Myocyte (in vitro differentiated cells): ENCODE results near the gene FAM174C. TPM values are rescaled to one million over a fixed set of nuclear protein-coding genes. Genes with fewer than 3 reads are reported as not detected.

Experiments
- DNase-seq: peaks from one replicate; pipeline ENCODE4 v3.0.0-alpha.2; 2012; ENCODE audit warnings: low read depth
- polyA plus RNA-seq: library from polyadenylated mRNA; unstranded; fragments of >200 nt; gene quantifications from one replicate; pipeline ENCODE4 v1.2.1, GENCODE V29; 2012; ENCODE audit warnings: missing spikeins
- total RNA-seq: library from RNA; depleted of rRNA; stranded (reverse); fragments of >200 nt; gene quantifications from 2 replicates; pipeline ENCODE4 v1.2.3, GENCODE V29; 2014

Gene FAM174C
- total RNA-seq: 33.8 and 55.3 TPM in 2 replicates
- polyA plus RNA-seq: 66.6 TPM

DNA sequence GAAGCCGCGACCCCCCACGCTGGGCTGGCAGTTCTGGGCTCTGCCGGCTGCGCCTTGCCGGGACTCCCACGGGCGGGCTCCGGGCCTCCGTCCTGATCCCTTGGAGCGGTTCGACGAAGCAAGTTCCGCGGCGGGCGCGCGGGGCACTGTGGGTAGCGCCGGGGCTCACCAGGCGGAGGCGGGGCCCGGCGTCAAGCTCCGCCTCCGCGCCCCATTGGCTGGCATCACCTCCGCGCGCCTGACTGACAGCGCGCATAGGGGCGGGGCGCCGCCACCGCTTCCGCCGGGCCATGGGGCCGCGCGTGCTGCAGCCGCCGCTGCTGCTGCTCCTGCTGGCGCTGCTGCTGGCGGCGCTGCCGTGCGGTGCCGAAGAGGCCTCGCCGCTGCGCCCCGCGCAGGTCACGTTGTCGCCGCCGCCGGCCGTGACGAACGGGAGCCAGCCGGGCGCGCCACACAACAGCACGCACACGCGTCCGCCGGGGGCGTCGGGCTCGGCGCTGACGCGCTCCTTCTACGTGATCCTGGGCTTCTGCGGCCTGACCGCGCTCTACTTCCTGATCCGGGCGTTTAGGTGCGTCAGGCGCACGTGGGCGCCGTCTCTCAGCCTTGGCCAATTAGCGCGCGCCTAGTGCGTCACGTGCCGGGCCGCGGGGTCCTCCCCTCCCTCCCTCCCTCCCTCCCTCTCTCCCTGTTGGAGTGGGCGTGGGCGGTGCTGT, at the start of gene FAM174C:
Gene FAM174C (plus strand): TSS at position 271 of the 716 bp plus-strand sequence. CDS start 20 bp downstream, at position 291.
- DNase-seq: peak; percentile 96

DNA sequence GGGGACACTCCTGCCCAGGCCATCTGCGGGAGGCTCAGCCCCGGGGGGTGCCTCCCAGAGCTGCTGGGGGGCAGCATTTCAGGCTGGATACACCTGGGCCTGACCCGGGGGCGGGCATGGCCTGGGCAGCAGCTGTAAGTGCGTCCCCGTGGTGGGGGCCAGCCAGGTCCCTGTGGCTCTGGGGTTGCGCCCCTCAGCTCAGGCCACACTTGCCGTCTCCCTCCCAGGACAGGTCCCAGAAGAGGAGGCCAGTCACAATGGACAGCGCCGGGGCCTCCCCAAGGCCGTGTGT, 49.2 kb upstream of the FAM174C start:
- no peak for DNase-seq

DNA sequence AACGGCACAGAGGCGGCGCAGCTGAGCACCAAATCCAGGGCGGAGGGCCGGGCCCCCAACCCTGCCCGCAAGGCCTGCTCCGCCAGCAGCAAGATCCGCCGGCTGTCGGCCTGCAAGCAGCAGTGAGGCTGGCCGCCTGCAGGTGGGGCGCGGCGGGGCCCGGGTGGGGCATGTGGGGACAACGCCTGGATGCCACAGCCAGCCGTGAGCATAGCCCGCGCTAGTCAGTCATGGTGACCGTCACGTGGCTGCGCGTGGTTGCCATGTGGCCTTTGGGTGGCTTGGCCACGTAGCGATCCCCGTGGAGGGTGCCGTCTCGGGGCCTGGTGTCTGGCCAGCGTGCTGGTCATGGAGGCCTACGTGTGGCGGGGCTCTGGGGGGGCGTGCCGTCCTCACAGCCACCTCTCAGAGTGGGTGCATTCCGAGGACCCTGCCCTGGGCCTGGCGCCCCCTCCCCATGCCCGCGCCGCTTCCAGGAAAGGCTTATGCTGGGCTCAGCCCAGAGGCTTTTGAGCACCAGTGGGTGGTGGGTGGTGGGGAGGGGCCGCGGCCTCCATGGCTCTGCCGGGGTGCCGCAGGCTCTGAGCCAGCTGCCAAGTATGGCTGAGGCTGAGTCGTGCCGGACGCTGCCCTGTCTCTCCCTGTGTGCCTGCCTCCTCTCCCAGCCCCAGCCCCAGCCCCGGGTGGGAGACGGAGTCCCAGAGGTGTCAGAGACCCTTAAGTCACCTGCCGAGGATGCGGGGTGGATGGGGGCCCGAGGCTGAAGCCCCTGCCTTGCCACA, 48.6 kb upstream of the FAM174C start:
- no peak for DNase-seq

DNA sequence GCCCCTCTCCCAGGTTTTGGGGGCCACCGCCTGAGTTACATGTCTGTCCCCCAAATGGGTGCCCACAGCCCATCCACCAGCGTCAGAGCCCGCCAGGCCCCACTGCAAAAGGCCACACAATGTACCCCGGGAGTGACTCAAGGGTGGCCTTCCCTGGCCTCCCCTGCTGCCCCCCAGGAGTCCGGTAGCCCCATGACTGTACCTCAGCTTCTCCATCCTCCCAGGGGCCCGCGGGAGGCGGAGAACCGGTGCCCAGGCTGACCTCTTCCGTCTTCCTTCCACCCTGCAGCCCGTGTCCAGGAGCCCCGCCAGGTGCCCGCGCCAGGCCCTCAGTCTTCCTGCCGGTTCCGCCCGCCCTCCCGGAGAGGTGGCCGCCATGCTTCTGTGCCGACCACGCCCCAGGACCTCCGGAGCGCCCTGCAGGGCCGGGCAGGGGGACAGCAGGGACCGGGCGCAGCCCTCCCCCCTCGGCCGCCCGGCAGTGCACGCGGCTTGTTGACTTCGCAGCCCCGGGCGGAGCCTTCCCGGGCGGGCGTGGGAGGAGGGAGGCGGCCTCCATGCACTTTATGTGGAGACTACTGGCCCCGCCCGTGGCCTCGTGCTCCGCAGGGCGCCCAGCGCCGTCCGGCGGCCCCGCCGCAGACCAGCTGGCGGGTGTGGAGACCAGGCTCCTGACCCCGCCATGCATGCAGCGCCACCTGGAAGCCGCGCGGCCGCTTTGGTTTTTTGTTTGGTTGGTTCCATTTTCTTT, 47.9 kb upstream of the FAM174C start:
- no peak for DNase-seq

DNA sequence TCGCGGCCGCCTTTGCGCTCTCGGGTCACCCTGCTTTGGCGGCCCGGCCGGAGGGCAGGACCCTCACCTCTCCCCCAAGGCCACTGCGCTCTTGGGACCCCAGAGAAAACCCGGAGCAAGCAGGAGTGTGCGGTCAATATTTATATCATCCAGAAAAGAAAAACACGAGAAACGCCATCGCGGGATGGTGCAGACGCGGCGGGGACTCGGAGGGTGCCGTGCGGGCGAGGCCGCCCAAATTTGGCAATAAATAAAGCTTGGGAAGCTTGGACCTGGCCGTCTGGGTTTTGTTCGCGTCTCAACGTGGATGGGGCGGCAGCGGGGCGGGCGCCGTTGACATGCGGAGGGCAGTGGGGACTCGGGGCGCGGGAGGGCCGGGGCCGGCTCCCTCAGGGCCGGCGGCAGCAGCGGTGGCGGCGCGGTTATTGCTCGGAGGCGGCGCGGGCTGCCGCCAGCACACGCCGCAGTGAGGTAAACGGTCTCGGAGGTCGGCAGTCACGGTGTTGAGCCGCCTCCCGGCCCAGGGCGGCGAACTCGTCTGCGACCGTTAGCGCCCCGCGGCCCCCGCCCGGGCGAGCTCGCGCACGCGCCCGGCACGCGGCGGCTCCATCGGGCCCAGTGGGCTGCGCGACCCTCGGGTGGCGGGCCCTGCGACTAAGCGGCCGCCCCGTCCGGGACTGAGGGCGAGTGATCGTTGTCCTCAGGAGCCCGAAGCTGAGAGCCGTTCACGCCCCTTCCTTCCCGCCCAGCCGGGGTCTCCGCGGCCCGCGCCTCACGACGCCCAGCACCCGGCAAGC, 47.0 kb upstream of the FAM174C start:
- no peak for DNase-seq

DNA sequence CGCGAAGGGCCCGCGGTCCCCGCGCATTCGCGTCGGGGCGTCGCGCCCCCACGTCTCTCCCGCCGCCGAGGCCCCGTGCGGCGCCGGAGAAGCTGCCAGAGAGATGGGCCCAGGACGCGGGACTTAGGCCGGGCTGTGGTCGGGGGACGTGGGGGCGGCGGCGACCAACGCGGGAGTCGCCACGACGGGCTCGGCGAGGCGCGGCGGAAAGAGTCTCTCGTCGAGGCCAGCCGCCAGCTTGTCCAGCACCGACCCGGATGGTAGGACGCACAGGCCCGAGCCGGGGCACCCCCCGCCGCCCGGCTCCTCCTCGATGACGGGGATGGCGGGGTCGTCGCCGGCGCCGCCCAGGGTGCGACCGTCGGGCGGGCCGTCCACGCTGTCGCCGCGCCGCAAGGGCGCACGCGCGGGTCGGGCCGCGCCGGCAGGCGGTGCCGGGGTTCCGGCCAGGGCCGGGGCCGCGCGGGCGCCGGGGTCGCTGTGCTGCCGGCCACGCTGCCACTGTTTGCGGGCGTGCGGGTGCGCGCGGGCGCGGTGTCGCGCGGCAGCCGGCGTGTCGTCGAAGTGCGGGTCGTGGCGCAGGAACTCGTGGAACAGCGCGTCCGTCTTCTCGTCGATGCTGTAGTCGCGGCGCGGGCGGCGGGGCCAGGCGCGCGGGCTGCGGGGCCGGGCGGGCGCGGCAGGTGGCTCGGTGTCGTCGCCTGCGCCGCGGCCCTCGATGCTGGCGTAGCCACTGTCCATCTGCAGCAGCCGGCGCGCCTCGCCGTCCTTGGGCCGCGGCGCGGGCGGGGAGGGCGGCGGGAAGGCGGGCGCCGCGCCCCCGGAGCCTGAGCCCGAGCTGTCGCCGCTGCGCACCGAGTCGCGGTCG, 46.0 kb upstream of the FAM174C start:
- DNase-seq: no peak

DNA sequence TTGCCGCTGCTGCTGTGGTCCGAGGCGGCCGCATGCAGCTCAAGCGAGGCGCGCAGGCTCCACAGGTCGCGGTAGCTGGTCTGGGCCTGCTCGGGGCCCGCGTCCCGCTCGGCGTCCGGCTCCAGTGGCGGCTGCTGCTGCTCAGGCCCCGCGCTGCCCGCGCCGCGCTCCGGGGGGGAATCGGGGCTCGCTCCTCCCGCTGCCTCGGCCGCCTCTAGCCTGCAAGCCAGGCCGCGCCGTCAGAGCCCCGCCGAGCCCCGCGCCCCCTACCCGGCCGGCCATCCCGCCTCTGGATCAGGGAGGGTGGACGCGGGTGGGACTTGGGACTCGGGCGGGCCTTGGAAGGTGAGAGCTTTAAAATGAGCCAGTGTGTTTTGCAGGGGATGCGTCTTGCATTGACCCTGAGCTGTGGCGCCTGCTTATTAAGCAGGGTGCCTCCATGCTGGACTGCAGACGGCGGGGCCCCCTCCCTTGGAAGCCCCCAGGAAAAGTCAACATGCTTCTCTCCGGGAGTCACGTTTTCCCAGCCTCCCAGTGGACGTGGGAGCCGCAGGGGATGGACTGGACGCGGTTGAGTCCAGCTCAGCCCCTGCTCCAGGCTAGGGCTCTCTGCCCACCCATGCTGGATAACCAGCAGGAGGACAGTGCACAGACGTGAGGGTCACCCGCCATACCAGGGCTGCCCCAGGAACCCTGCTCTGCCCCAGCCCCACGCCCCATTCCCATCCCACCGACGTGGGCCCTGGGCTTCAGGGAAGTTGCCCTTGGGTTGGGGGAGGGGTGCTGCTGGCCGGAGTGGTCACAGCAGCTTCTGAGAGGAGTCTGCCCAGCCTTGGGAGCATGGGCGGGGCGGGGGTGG, 45.2 kb upstream of the FAM174C start:
- DNase-seq: no peak

DNA sequence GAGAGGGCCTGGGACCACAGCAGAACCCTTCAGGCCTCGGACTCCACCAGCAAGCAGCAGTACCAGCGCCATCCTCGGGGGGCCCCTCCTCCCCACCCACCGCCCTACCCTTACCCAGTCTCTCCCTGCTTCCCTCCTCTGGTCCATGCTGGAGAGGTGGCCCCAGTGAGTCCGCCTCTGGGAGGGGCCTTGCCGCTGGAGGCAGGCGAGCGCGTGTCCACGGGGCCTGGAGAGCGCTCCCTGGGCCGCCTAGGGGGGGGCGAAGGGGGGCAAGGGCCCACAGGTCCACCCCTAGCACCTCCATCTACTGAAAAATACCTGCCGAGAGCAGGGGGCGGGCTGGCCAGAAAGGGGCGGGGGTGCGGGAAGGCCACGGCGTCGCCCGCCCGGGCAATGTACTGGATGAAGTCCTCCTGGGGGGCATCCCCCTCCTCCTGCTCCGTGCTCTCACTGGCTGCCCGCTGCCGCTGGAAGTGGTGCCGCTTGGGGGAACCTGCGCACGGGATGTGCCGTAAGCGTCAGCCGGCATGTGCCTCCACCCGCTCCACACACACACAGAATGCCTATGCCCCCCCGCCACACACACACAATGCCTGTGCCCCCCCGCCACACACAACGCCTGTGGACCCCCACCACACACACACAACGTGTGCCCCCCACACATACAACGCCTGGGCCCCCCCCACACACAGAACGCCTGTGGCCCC, 44.4 kb upstream of the FAM174C start:
- DNase-seq: no peak

DNA sequence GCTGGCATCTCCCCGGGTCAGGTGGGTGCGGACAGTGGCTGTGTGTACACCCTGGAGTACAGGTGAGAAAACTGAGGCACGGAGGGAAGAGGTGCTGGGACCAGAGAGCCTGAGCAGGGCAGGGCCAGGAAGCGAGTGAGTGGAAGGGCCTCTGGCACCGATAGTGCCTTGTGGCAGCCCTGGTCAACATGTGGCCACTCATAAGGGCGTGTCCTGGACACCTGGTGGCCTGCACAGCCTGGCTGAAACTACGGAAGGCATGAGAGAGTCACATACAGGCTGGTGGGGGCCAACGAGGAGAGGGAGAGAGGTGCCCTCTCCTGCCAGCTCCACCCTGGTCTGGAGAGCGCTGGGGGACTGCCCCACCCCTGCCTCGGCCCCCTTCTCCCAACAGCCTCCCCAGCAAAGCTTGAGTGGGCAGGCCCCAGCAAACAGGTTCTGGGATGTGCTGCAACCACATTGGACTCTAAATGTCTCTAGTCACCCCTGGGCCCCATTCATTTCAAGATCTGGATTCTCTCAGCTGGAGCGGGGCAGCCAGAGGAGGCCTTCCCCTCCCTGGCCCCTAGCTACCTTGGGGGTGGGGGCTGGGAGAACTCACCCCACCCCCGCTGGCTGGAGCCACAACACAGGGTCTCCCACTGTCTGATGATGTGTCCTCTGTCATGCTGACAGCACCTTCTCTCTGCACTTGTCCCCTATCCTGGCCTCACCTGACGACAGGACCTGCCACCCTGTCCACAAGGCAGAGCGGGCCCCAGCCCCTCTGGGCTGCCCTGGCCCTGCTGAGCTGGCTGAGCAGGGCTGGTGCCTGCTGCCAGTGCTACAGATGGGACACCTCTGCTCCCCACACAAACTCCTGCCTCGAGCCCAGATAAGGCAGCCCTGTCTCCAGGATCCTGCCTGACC, 43.3 kb upstream of the FAM174C start:
- DNase-seq: no peak

DNA sequence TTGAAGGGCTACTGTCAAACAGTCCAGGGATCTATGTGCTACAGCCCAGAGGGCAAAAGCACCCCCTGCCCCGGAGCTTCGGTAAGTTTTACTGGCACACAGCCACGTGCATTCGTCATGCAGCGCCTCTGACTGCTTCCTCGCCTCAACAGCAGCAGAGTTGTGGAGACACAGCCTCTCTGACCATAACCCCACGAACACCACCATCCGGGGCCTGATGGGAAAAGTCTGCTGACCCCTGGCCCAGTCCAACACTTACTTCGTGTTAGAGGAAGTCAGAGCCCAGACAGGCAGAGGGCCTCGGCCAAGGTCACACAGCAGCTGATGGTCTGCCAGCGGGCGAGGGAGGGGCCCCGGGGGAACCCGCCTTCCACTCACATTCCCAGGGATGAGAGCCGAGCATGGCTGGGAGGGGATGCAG, 42.7 kb upstream of the FAM174C start:
- DNase-seq: no peak

DNA sequence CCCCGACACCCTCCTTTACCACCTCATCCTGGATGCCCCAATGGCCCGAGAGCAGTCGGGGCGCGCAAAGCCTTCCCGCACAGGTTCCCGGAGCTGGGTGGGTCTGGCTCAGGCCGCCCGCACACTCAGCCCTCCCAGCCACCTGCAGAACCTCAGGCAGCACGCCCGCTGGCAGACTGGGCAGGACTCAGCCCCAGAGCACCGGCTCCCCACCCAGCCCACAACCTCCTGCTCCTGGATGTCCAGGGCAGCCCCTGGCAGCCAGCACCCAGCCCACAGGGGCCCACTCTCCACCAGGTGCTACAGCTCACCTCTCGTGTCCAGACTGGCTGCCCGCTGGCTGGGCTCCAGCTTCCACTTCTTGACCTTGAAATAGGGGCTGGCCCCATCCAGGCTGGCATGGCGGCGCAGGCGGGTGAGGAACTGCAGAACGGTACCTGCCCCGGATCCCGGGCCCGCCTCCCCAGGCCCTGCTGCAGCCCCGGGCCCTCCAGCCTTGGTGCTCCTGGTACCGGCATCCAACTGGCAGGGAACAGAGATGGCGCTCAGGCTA, 42.1 kb upstream of the FAM174C start:
- DNase-seq: no peak

DNA sequence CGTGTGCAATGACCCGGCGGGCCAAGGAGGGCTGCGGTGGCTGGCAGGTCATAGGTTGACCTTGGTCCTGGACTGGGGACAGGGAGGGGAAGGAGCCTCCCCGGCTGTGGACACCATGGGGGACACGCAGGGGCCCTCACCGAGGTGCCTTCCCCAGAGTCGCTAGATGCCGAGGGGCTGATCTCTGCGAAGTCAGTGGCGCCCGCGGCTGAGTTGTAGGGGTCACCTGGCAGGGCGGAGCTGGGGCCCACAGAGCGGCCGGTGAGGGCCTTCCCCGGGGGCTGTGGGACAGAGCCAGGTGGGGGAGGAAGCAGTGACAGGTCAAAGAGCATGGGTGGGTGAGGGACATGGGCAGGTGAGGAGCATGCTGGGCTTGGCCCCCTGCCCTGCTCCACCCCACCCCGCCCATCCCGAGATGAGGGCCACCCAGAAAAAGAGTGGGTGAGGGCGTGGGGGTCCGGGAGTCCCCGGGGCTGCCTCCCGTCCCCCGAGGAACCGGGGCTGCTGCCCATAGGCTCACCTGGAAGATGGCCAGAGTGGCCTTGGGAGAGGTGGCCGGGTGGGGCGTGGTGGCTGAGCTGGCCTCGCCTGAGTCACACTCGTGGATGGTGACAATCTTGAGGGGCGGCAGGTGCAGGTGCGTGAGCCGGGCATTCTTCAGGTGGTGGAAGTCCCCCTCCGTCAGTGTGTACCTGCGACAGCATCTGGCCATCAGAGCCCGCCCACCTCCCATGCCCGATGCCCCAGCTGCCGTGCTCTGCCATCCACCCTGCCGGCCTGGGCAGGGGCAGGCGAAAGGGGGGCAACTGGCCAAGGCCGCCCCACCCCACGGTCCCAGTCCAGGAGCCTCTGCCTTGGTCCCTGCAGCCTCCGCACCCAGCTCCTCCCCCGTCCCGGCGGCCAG, 41.0 kb upstream of the FAM174C start:
- no peak for DNase-seq

DNA sequence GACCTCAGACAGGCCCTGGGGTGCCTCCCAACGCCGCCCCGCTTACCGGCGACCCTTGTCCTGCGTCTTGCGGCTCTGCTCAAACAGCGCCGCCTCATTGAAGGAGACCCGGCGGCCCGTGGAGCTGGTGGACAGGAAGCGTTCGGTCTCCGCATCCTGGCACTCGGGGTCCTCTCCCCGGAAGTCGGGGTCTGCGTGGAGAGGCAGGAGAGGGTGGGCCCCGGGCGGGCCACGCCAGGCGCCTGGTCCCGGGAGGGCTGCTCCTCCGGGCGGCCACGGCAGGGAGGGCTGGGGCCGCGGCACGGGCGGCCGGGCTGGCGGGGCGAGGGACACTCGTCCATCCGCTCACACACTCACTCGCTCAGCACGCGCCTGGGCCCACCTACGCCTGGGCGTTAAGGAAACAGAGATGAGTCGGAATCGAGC, 40.4 kb upstream of the FAM174C start:
- DNase-seq: no peak

DNA sequence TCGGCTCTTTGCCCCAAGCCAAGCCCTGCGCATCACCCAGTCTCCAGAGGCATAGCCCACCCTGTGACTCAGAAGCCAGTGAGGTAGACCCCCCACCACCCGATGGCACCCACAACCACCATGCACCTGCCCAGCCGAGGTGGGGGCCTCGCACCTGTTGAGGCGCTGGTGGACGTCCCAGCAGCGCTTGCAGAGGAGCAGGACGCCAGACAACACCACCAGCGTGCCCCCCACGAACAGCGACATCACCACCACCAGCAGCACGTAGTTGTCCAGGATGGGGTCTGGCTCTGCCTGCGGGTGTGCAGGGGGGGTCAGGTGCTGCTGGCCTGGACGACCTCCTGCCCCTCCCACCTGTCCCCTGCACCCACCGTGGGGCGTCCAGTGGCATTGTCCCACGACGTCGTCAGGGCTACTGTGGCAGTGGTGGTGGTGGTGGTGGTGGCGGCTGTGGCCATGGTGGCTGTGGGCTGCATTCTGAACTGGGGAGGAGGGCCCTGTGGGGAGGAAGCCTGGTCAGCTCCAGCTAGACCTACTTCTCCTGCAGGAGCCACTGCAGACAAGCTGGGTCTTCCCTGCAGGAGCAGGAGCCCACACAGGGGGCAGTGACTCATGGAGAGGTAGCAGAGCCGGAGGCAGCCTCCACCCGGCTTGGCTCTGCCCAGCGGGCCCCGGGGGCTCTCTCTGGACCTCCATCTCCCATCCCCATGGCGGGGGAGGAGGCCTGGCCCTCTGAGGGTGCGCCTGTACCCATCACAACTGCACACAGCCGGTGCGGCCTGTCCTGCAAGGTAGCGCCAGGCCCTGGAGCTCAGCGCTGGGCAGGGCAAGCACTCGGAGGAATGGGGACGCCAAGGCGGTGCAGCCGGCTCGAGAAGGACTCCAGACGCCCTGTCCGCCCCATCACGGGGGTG, 39.4 kb upstream of the FAM174C start:
- DNase-seq: no peak

DNA sequence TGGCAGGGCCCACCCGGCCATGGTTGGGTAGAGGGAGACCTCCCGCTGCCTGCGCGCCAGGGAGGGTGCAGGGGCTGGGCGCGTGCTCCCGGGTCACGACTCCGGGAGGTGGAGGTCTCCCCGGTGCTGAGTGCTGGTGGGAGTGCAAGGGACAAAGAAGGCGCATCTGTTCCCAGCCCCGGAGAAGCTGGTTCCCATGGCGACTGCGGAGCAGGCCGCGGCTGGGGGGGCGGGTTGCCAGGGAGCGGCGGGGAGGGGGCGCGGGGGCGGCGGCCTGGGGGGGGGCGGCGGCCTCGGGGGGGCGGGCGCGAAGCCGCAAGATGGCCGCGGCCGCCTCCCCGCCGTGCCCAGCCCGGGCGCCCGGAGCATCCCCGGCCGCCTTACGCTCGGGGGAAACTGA, 38.8 kb upstream of the FAM174C start:
- DNase-seq: no peak
